ENCODE results near the gene RNU1-4.
"Not testable (repeated sequence)": the region's sequence is repeated elsewhere in the genome, so short reads cannot be mapped to it uniquely, and the experiment has no call there.

DNA sequence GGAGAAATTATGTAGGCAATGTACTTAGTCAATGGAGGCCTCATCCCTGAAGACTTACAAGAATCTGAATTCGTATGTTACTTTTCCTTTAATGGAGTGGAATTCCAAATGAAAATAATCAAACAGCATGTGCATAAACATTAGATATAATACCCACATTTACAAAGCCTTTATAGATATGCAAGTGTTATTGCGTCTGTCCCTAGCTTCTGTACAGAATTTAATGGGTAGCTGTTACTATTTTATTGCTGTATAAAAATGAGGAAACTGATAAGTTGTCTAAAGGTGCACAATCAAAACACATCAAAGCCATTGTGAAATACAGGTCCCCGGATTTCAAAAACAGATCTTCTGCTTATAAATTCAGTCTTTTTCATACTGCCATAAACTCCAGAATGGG is 12.5 kb downstream of the RNU1-4 start:
- TF ChIP-seq, protein P1, sequence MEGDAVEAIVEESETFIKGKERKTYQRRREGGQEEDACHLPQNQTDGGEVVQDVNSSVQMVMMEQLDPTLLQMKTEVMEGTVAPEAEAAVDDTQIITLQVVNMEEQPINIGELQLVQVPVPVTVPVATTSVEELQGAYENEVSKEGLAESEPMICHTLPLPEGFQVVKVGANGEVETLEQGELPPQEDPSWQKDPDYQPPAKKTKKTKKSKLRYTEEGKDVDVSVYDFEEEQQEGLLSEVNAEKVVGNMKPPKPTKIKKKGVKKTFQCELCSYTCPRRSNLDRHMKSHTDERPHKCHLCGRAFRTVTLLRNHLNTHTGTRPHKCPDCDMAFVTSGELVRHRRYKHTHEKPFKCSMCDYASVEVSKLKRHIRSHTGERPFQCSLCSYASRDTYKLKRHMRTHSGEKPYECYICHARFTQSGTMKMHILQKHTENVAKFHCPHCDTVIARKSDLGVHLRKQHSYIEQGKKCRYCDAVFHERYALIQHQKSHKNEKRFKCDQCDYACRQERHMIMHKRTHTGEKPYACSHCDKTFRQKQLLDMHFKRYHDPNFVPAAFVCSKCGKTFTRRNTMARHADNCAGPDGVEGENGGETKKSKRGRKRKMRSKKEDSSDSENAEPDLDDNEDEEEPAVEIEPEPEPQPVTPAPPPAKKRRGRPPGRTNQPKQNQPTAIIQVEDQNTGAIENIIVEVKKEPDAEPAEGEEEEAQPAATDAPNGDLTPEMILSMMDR (IDR thresholded peaks at IDR 0.05) = not testable (repeated sequence)
- TF ChIP-seq POLR2A (IDR thresholded peaks at IDR 0.05) = not testable (repeated sequence)

All from prostate gland (tissue), 2 donors.